Vagina (tissue), 2 donors: ENCODE data around the gene ABI1.

ENCODE experiments used
- POLR2AphosphoS5 ChIP-seq, 2 donors: sonication (generic); formaldehyde crosslinking; IDR thresholded peaks; one replicate each; pipeline ENCODE4 v1.9.0; 2017; ENCODE audit warnings: antibody characterized with exemption in 2 of 2, mild to moderate bottlenecking in 2 of 2, low read depth in 1 of 2; ENCODE audit not compliant: insufficient read depth in 1 of 2
- TF ChIP-seq, protein P1 (sequence below), 3 experiments: fragments of 450-650 bp in 2 of 3; fragments of 200-600 bp in 1 of 3; sonication (generic) in 1 of 3; IDR thresholded peaks; one replicate each; pipeline ENCODE4 v1.5.1; 2017 to 2019; ENCODE audit warnings: antibody characterized with exemption in 3 of 3, mild to moderate bottlenecking in 2 of 3, moderate library complexity in 2 of 3

DNA sequence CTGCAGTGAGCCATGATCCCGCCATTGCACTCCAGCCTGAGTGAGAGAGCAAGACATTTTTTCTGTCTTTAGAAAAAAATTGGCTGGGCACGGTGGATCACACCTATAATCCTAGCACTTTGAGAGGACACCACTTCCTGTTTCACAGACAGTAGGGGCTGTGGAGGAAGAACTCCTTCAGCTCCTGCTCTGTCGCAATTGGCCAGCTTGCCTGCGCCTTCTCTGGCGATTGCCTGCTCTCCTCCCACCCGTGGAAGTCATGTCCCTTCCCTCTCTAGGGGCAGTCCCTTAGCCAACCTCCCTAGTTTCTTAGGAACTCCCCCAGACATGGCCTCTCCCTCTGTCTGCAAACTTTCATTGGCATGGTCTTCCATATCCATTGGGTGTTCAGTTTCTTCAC lies 154.6 kb downstream of the ABI1 start:
- TF ChIP-seq, protein P1, sequence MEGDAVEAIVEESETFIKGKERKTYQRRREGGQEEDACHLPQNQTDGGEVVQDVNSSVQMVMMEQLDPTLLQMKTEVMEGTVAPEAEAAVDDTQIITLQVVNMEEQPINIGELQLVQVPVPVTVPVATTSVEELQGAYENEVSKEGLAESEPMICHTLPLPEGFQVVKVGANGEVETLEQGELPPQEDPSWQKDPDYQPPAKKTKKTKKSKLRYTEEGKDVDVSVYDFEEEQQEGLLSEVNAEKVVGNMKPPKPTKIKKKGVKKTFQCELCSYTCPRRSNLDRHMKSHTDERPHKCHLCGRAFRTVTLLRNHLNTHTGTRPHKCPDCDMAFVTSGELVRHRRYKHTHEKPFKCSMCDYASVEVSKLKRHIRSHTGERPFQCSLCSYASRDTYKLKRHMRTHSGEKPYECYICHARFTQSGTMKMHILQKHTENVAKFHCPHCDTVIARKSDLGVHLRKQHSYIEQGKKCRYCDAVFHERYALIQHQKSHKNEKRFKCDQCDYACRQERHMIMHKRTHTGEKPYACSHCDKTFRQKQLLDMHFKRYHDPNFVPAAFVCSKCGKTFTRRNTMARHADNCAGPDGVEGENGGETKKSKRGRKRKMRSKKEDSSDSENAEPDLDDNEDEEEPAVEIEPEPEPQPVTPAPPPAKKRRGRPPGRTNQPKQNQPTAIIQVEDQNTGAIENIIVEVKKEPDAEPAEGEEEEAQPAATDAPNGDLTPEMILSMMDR (IDR thresholded peaks at IDR 0.05) = no peak
- TF ChIP-seq POLR2AphosphoS5 (IDR thresholded peaks at IDR 0.05; ENCODE audit: insufficient read depth in 1 of 2, low read depth in 1 of 2) = no peak
